ENCODE measurements around the gene ACOD1.

Gene ACOD1

DNA sequence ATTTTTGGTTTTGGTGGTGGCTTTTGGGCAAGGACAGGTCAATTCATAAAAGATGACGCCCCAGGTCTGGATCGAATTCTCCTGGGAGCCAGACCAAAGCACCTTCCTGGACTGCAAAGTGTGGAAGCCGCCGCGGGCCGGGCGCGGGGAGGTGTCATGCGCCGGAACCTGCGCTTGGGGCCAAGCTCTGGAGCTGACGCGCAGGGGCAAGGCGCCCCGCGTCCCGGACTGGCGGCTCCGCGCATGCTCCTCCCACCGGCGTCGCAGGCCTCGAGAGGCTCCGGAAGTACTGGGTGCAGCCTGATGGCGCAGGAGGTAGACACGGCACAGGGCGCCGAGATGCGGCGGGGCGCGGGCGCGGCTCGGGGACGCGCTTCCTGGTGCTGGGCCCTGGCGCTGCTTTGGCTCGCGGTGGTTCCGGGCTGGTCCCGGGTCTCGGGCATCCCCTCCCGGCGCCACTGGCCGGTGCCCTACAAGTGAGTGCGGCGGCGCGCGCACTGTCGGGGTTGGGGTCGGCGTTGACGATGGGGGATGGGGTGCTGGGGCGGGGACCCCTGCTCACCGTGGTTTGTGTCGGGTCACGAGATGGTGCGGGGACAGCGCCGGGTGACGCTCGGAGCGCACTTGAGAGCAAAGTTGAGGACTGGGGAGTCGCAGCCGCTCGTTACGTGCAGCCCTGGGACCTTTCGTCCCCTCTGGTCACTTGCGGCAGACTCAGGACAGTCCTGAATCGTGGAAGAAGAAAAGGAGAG lies 43.7 kb downstream of the ACOD1 start, which contains the start of gene CLN5:
Gene CLN5, plus strand, starts transcription at position 286 of the 752 bp plus-strand sequence. Its CDS starts 18 bp downstream, at position 304.
- DNase-seq (ENCODE audit: low spot score), result peak; percentile 92

DNA sequence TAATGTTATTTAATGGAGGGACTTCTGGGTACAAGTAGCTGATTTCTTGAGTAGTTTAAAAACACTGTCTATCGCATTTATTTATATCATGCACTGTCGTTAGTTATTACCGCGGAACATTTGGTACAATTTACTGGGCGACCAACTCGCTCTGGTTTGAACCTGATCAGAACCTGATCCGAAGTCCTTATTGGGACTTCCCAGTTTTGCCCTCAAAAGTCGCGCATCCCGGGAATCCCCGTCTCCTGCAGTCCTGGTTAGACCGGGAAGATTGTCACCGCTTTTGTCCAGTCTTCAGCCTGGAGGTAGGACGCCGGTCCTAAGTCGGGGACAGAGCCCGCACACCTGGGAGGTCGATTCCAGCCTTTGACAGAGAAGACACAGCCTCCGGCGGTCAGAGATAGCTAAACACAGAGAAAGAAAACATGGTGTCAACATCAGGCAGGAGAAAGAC lies 44.3 kb downstream of the ACOD1 start:
- peak; percentile 21 for DNase-seq (ENCODE audit: low spot score)

DNA sequence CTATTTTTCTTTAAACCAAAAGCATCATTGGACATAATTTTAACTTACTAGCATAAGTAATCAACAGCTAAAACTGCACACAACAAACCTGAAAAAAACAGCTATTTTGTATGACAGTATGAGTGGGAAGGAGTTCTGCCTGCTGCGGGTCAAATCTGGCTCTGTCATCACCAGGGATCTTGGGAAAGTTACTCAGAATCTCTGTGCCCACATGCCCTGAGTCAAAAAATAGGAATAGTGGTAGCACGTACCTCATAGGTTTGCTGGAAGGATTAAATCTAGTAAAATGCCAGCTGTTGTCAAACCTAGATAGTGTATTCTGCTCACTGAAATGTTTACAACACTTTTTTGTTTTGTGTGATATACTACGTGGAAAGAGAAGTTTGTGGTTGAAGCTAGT lies 44.7 kb downstream of the ACOD1 start:
- DNase-seq (ENCODE audit: low spot score), result no peak

DNA sequence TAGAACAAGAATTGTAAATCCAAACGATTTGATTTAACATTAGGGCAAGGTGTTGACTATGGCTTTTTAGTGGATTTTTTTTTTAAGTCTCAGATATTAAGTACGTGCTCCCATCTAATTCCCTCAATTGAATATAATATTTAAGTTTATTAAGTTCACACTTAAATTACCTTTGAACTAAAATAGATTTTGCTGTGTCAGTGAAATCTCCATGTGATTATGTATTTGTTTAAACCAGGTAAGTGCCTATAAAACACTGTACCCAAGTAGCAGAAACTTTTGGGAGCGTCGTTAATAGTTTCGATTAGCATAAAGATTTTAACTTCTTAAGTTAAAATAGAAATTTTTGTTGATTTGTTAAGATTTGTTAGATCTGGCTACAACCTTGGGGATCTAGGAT lies 45.2 kb downstream of the ACOD1 start:
- DNase-seq (ENCODE audit: low spot score), result no peak

DNA sequence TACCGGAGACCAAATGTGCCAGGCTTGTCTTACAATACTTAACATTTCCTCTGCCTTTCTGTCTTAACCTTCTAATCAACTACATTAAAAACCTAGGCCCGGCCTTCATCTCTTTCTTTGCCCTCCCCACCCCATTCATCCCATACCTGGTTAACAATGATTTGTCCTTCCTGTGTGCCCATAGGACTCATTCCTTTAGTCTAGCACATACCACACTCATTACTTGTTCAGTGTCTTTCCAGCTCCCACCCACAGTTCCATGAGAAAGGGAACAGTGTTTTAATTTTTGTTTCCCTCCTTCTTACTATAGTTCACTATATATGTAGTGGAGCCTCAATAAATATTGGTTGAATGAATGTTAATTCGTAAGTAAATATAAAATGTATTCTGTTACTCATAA lies 46.0 kb downstream of the ACOD1 start:
- DNase-seq (ENCODE audit: low spot score), result no peak

DNA sequence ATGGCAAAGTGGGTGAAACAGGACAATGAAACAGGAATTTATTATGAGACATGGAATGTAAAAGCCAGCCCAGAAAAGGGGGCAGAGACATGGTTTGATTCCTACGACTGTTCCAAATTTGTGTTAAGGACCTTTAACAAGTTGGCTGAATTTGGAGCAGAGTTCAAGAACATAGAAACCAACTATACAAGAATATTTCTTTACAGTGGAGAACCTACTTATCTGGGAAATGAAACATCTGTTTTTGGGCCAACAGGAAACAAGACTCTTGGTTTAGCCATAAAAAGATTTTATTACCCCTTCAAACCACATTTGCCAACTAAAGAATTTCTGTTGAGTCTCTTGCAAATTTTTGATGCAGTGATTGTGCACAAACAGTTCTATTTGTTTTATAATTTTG lies 52.2 kb downstream of the ACOD1 start:
- no peak for DNase-seq (ENCODE audit: low spot score)

DNA sequence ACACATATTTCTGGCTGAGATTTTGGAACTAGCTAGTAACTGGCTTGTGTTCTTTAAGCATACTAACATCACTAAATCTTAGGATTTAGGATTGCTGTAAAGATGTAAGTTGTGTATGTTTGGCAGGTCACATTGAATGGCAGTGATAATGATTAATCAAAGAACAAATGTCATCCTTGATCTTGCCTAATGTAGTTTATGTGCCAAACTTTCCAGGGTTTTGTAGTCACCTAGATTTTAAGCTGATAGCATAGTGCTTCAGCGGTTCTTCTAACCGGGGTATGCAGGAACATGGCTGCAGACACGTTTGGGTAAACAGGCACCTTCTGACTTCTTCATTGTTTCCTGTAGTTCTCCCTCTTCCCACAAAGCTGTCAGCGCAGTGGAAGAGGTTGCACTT lies 53.2 kb downstream of the ACOD1 start:
- DNase-seq (ENCODE audit: low spot score), result no peak

DNA sequence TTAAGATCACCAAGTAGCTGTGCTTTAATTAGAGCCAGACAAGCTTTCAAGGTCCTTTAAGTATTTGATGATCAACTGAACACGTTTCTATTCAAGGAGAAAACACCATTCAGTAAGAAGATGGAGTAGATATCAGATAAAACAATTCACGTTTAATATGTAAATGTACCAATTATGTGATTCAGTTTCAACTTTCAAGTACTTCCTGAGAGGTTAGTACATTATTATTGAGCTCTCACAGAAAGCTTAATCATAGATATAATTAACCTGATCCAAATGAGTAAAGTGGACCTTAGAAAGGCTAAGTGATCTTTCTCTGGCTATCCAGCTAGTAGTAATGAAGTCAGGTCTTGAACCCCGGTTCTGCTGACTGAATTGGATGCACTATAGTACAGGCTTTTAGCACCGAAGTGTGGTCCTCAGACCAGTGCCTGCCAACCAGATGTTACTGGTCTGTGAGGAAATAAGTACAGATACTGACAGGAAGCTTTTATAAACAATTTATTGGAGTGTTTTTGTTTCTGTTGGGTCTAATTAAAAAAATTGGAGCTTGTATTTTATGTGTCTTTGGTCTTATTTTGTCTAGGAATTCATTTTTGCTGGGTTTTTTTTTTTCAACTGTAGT lies 53.8 kb downstream of the ACOD1 start:
- DNase-seq (ENCODE audit: low spot score), result no peak

DNA sequence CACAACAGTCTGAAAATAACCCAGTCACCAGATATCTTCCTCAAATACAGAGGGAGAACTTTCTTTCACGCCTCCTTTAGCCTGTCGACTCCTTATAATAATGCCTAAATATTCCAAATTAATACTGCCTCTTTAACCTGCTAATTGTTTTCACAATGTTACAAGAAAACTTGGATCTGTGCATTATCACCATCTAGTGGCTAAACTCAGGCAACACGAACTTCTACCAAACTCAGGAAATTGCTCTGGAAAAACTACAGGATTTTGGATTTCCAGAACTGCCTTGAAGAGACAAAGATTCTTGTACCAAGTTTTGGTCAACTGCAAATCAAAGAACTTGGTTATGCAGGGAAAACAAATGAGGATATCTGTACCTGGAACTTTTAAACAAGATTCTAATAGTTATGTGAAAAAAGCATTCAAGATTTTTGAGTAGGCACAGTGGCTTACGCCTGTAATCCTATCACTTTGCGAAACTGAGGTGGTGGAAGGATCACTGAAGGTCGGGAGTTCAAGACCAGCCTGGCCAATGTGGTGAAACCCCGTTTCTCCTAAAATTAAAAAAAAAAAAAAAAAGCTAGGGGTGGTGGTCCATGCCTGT lies 54.4 kb downstream of the ACOD1 start:
- DNase-seq (ENCODE audit: low spot score), result no peak
